Gastroesophageal sphincter (tissue), 4 donors: ENCODE data around the gene MAGI3. TPM values are rescaled to one million over a fixed set of nuclear protein-coding genes. Genes with fewer than 3 reads are reported as not detected.
"Not testable (repeated sequence)": the region's sequence is repeated elsewhere in the genome, so short reads cannot be mapped to it uniquely, and the experiment has no call there.

Experiments
- ATAC-seq: fragments of 150-250 bp; one replicate; pipeline ENCODE4 v1.9.1; 2016; ENCODE audit warnings: mild to moderate bottlenecking, moderate library complexity
- H3K27ac ChIP-seq, 4 donors: fragments of 200-600 bp; sonication (generic) in 3 of 4; 1 replicate in 3 of 4; 2 replicates in 1 of 4; pipeline ENCODE4 v1.5.1; 2016 to 2019
- H3K27me3 ChIP-seq: fragments of 200-600 bp; sonication (generic); one replicate; pipeline ENCODE4 v1.5.1; 2019
- H3K36me3 ChIP-seq, 2 donors: fragments of 200-600 bp; sonication (generic); one replicate each; pipeline ENCODE4 v1.5.1; 2019; ENCODE audit warnings: control low read depth in 1 of 2
- H3K4me1 ChIP-seq, 3 donors: fragments of 200-600 bp; sonication (generic); 1 replicate in 2 of 3; 2 replicates in 1 of 3; pipeline ENCODE4 v1.5.1; 2016 to 2019; ENCODE audit warnings: control low read depth in 2 of 3
- H3K4me3 ChIP-seq, 2 donors: fragments of 200-600 bp; sonication (generic); one replicate each; pipeline ENCODE4 v1.5.1; 2019; ENCODE audit warnings: mild to moderate bottlenecking in 1 of 2, moderate library complexity in 1 of 2
- H3K9me3 ChIP-seq, 3 donors: fragments of 200-600 bp; sonication (generic); one replicate each; pipeline ENCODE4 v1.5.1; 2017 to 2019; ENCODE audit warnings: control low read depth in 2 of 3
- CTCF ChIP-seq, 4 experiments: fragments of 200-600 bp in 2 of 4; fragments of 450-650 bp in 2 of 4; sonication (generic) in 1 of 4; IDR thresholded peaks; one replicate each; pipeline ENCODE4 v1.5.1; 2017 to 2019; ENCODE audit warnings: antibody characterized with exemption in 4 of 4, mild to moderate bottlenecking in 2 of 4, moderate library complexity in 2 of 4
- EP300 ChIP-seq: sonication (generic); formaldehyde crosslinking; IDR thresholded peaks from one replicate; pipeline ENCODE4 v1.6.1; 2017; ENCODE audit warnings: antibody characterized with exemption, mild to moderate bottlenecking
- POLR2A ChIP-seq, 2 donors: fragments of 450-650 bp; IDR thresholded peaks; one replicate each; pipeline ENCODE4 v1.6.1; 2017; ENCODE audit warnings: antibody characterized with exemption in 2 of 2, mild to moderate bottlenecking in 2 of 2, moderate library complexity in 1 of 2
- POLR2AphosphoS5 ChIP-seq: sonication (generic); formaldehyde crosslinking; IDR thresholded peaks from one replicate; pipeline ENCODE4 v1.6.1; 2017; ENCODE audit warnings: antibody characterized with exemption
- WGBS, 2 donors: methylation state at CpG; one replicate each; pipeline ENCODE4 v1.1.5; 2018; ENCODE audit warnings: low coverage in 1 of 2; 5-methylcytosine and 5-hydroxymethylcytosine counted together
- total RNA-seq, 4 donors: library from RNA; depleted of rRNA; stranded (reverse); fragments of >200 nt; gene quantifications; one replicate each; pipeline ENCODE4 v1.1.0, GENCODE V29; 2016

MAGI3 gene
- total RNA-seq, 4 donors from 2014 or later = 18.2 to 26.6 (median 22.7) TPM

GRCh38 chr1:113582084-113582483 is 191.8 kb downstream of the MAGI3 start:
- H3K9me3 ChIP-seq = no peaks in the 10 kb centered on the region
- H3K4me1 ChIP-seq = no peaks in the 10 kb centered on the region
- 88 to 100% methylated on average over 1 of the region's 1 CpG for WGBS, 2 donors
- no peaks in the 10 kb centered on the region for H3K27me3 ChIP-seq
- no peak overlapping the region for H3K27ac ChIP-seq
- no peak for ATAC-seq
- no peak overlapping the region for H3K4me3 ChIP-seq
- TF ChIP-seq EP300 (no peak), POLR2A (IDR thresholded peaks at IDR 0.05) (no peak), CTCF (IDR thresholded peaks at IDR 0.05) (no peak), POLR2AphosphoS5 (no peak)
- peaks cover 0 to 3% of the 10 kb centered on the region in 2 donors for H3K36me3 ChIP-seq

- no peaks in the 10 kb centered on the region for H3K9me3 ChIP-seq
- H3K27ac ChIP-seq = no peak overlapping the region
- H3K27me3 ChIP-seq = no peaks in the 10 kb centered on the region
- ATAC-seq = no peak
- H3K36me3 ChIP-seq = peaks cover 0 to 6% of the 10 kb centered on the region in 2 donors
- H3K4me1 ChIP-seq = no peaks in the 10 kb centered on the region
- TF ChIP-seq POLR2A (IDR thresholded peaks at IDR 0.05) (no peak), EP300 (no peak), POLR2AphosphoS5 (no peak), CTCF (IDR thresholded peaks at IDR 0.05) (no peak)
- H3K4me3 ChIP-seq = no peak overlapping the region
- 89% methylated on average over 1 to 5 of the region's 5 CpGs for WGBS, 2 donors
These were observed 197.2 kb downstream of the MAGI3 start for GRCh38 chr1:113587475-113587874.

- no peaks in the 10 kb centered on the region for H3K9me3 ChIP-seq
- 100% methylated on average over 1 of the region's 1 CpG for WGBS, 2 donors
- no peak overlapping the region for H3K4me3 ChIP-seq
- H3K36me3 ChIP-seq = peaks cover 0 to 27% of the 10 kb centered on the region in 2 donors
- H3K4me1 ChIP-seq = no peaks in the 10 kb centered on the region
- TF ChIP-seq CTCF (IDR thresholded peaks at IDR 0.05) = no peak
- no peak for TF ChIP-seq POLR2A (IDR thresholded peaks at IDR 0.05)
- no peak for TF ChIP-seq EP300
- no peak for TF ChIP-seq POLR2AphosphoS5
- ATAC-seq = no peak
- no peaks in the 10 kb centered on the region for H3K27me3 ChIP-seq
- H3K27ac ChIP-seq = no peak overlapping the region
These were observed 201.9 kb downstream of the MAGI3 start for GRCh38 chr1:113592230-113592629.

GRCh38 chr1:113593550-113594297 is 203.4 kb downstream of the MAGI3 start:
- peak overlapping the region in 1 of 2 donors; percentile 5 for H3K4me3 ChIP-seq
- H3K27ac ChIP-seq = no peak overlapping the region
- H3K9me3 ChIP-seq = no peaks in the 10 kb centered on the region
- no peaks in the 10 kb centered on the region for H3K27me3 ChIP-seq
- no peaks in the 10 kb centered on the region for H3K4me1 ChIP-seq
- 40 to 66% methylated on average over 4 of the region's 4 CpGs for WGBS, 2 donors
- H3K36me3 ChIP-seq = peaks cover 0 to 33% of the 10 kb centered on the region in 2 donors
- ATAC-seq = no peak
- TF ChIP-seq POLR2AphosphoS5 = no peak
- no peak for TF ChIP-seq EP300
- TF ChIP-seq POLR2A (IDR thresholded peaks at IDR 0.05) = no peak
- no peak for TF ChIP-seq CTCF (IDR thresholded peaks at IDR 0.05)

- H3K27me3 ChIP-seq, H3K9me3 ChIP-seq, H3K4me1 ChIP-seq, ATAC-seq, H3K27ac ChIP-seq, H3K4me3 ChIP-seq, H3K36me3 ChIP-seq: not testable (repeated sequence)
- WGBS, 2 donors = 90 to 100% methylated on average over 1 to 3 of the region's 5 CpGs
These were observed 214.2 kb downstream of the MAGI3 start for GRCh38 chr1:113604466-113604865.
